K562 (cell line): ENCODE data around the gene DNASE1L1. TPM values are rescaled to one million over a fixed set of nuclear protein-coding genes. Genes with fewer than 3 reads are reported as not detected.

Experiments
- CBFB ChIP-seq: sonication (generic); formaldehyde crosslinking; IDR thresholded peaks from 2 replicates; pipeline ENCODE4 v1.4.0; 2020; ENCODE audit warnings: mild to moderate bottlenecking, missing genetic modification reagents
- CBX1 ChIP-seq: sonication (generic); IDR thresholded peaks from 2 replicates; pipeline ENCODE4 v1.6.1; 2016; ENCODE audit warnings: antibody characterized with exemption, low read depth, mild to moderate bottlenecking
- CREB1 ChIP-seq, 2 experiments: sonication (generic) in 1 of 2; formaldehyde crosslinking in 1 of 2; IDR thresholded peaks; 2 replicates each; pipeline versions ENCODE4 v1.6.1 to v1.8.0; 2012 to 2022; ENCODE audit warnings: inconsistent platforms in 1 of 2, mild to moderate bottlenecking in 1 of 2, missing genetic modification reagents in 1 of 2, moderate library complexity in 1 of 2
- CREM ChIP-seq: IDR thresholded peaks from 2 replicates; pipeline ENCODE4 v1.6.1; 2014; ENCODE audit warnings: antibody characterized with exemption, low read depth
- CXXC5 ChIP-seq: fragments of 250-450 bp; sonication (Bioruptor Pico); IDR thresholded peaks from 2 replicates; pipeline ENCODE4 v1.8.0; 2022; ENCODE audit warnings: inconsistent platforms, mild to moderate bottlenecking, moderate library complexity
- MEF2A ChIP-seq: IDR thresholded peaks from 2 replicates; pipeline ENCODE4 v1.6.1; 2011; ENCODE audit warnings: low read depth, mild to moderate bottlenecking, low read length, moderate library complexity; ENCODE audit not compliant: control insufficient read depth
- MIER1 ChIP-seq: fragments of 450-650 bp; IDR thresholded peaks from 2 replicates; pipeline ENCODE4 v1.6.1; 2016; ENCODE audit warnings: antibody characterized with exemption, mild to moderate bottlenecking, low read depth
- MYBL2 ChIP-seq, 2 experiments: fragments of 450-650 bp in 1 of 2; sonication (generic) in 1 of 2; formaldehyde crosslinking in 1 of 2; IDR thresholded peaks; 2 replicates each; pipeline versions ENCODE4 v1.6.1 to v1.8.1; 2017 to 2022; ENCODE audit warnings: borderline replicate concordance in 1 of 2, inconsistent platforms in 1 of 2, low read depth in 1 of 2, mild to moderate bottlenecking in 1 of 2, missing genetic modification reagents in 1 of 2, moderate library complexity in 1 of 2
- RCOR1 ChIP-seq, 2 experiments: IDR thresholded peaks; 2 replicates each; pipeline ENCODE4 v1.6.1; 2012; ENCODE audit warnings: low read depth in 2 of 2, low read length in 2 of 2, borderline replicate concordance in 1 of 2, improper control_type of control experiment in 1 of 2
- SMARCC2 ChIP-seq: fragments of 450-650 bp; IDR thresholded peaks from 2 replicates; pipeline ENCODE4 v1.6.1; 2017; ENCODE audit warnings: antibody characterized with exemption, moderate library complexity, mild to moderate bottlenecking, low read depth
- TEAD4 ChIP-seq, 2 experiments: sonication (generic) in 1 of 2; formaldehyde crosslinking in 1 of 2; IDR thresholded peaks; 2 replicates each; pipeline versions ENCODE4 v1.6.1 to v1.8.0; 2012 to 2022; ENCODE audit warnings: borderline replicate concordance in 1 of 2, inconsistent platforms in 1 of 2, low read length in 1 of 2, mild to moderate bottlenecking in 1 of 2, missing genetic modification reagents in 1 of 2
- polyA plus RNA-seq, 8 experiments: library from polyadenylated mRNA; depleted of rRNA in 4 of 8; stranded (reverse) in 5 of 8; unstranded in 3 of 8; fragments of >200 nt; fragmentation: Nextera tagmentation in 2 of 8; fragmentation: Illumina TruSeq in 1 of 8; extraction: Ambion mirVana in 2 of 8; extraction: Trizol in 1 of 8; gene quantifications; 2 replicates each; pipeline versions ENCODE4 v1.2.1 to v1.2.3, GENCODE V29; 2011 to 2014; ENCODE audit warnings: inconsistent platforms in 1 of 8, missing spikeins in 1 of 8
- total RNA-seq, 7 experiments: library from RNA; depleted of rRNA in 6 of 7; stranded (reverse); fragments of >200 nt in 6 of 7; fragmentation: Illumina TruSeq in 2 of 7; extraction: Trizol in 2 of 7; gene quantifications; 2 replicates each; pipeline versions ENCODE4 v1.2.1 to v1.2.3, GENCODE V29; 2011 to 2021; ENCODE audit warnings: low replicate concordance in 1 of 7
- TF ChIP-seq, protein P1 (sequence below): fragments of 450-650 bp; IDR thresholded peaks from 2 replicates; pipeline ENCODE4 v1.6.1; 2016; ENCODE audit warnings: low read depth
- TF ChIP-seq, protein P2 (sequence below), 2 experiments: IDR thresholded peaks in 1 of 2; conservative IDR thresholded peaks in 1 of 2; 2 replicates each; pipeline ENCODE4 v1.6.1; 2016; ENCODE audit warnings: low read depth in 2 of 2, mild to moderate bottlenecking in 1 of 2, missing compliant biosample characterization in 1 of 2, missing genetic modification characterization in 1 of 2, moderate library complexity in 1 of 2

Gene DNASE1L1
- total and polyA plus RNA-seq, 9 of the 15 experiments (the other 6 are each of a cell fraction or from before 2014, with no cell fraction given): 0.73 to 12.6 (median 7.9) TPM

DNA sequence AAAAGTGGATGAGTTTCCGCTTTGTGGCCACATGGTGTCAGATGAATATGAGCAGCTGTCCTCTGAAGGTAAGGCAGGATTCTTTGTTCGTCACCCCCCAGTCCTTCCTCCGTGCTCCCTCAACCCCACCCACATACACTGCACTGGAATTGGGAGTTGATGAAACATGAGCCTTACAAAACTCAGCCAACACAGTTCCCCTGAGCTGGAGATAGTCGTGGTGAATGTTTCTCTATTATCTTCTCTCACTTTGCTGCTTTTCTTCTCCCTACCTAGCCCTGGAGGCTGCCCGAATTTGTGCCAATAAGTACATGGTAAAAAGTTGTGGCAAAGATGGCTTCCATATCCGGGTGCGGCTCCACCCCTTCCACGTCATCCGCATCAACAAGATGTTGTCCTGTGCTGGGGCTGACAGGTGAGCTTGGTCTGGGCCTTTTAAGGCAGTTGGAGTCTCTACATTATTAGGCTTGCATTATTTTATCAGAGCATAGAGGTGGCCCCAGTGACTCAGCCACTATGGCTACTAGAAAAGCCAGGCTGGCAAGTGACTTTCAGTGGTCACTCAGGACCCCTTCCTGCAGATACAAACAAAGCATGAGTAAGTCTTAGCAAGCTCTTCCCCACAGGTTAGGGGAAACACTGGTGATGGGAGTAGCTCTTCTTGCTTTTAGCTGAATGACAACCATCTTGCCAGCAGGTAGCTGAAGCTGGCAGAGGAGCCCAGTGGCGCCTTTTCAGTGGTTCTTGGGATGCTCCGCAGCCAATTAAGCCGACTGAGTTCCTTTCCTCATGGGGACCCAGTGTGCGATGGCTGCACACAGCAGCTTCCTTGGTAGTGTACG lies 9.3 kb downstream of the DNASE1L1 start (continued):
- TF ChIP-seq TEAD4 (IDR thresholded peaks at IDR 0.05; ENCODE audit: low read length) (no peak), TEAD4 (CRISPR knock-in tag; IDR thresholded peaks at IDR 0.05; ENCODE audit: borderline replicate concordance) (no peak), MEF2A (no peak), MYBL2 (IDR thresholded peaks at IDR 0.05; ENCODE audit: low read depth) (no peak), MYBL2 (CRISPR knock-in tag; IDR thresholded peaks at IDR 0.05; ENCODE audit: borderline replicate concordance) (no peak), CREM (0 out of 2 replicates have a peak, but pooled peaks have one; percentile 6), CBX1 (no peak), SMARCC2 (no peak), CBFB (CRISPR knock-in tag) (no peak), RCOR1 (IDR thresholded peaks at IDR 0.05; ENCODE audit: borderline replicate concordance in 1 of 2, low read depth in 2 of 2, low read length in 2 of 2) (no peak), CREB1 (IDR thresholded peaks at IDR 0.05) (no peak; the same call in 1 of the 2 replicates), CREB1 (CRISPR knock-in tag; IDR thresholded peaks at IDR 0.05) (peak; percentile 43; the same call in 1 of the 2 replicates), CXXC5 (no peak), MIER1 (no peak)
- TF ChIP-seq, protein P1, sequence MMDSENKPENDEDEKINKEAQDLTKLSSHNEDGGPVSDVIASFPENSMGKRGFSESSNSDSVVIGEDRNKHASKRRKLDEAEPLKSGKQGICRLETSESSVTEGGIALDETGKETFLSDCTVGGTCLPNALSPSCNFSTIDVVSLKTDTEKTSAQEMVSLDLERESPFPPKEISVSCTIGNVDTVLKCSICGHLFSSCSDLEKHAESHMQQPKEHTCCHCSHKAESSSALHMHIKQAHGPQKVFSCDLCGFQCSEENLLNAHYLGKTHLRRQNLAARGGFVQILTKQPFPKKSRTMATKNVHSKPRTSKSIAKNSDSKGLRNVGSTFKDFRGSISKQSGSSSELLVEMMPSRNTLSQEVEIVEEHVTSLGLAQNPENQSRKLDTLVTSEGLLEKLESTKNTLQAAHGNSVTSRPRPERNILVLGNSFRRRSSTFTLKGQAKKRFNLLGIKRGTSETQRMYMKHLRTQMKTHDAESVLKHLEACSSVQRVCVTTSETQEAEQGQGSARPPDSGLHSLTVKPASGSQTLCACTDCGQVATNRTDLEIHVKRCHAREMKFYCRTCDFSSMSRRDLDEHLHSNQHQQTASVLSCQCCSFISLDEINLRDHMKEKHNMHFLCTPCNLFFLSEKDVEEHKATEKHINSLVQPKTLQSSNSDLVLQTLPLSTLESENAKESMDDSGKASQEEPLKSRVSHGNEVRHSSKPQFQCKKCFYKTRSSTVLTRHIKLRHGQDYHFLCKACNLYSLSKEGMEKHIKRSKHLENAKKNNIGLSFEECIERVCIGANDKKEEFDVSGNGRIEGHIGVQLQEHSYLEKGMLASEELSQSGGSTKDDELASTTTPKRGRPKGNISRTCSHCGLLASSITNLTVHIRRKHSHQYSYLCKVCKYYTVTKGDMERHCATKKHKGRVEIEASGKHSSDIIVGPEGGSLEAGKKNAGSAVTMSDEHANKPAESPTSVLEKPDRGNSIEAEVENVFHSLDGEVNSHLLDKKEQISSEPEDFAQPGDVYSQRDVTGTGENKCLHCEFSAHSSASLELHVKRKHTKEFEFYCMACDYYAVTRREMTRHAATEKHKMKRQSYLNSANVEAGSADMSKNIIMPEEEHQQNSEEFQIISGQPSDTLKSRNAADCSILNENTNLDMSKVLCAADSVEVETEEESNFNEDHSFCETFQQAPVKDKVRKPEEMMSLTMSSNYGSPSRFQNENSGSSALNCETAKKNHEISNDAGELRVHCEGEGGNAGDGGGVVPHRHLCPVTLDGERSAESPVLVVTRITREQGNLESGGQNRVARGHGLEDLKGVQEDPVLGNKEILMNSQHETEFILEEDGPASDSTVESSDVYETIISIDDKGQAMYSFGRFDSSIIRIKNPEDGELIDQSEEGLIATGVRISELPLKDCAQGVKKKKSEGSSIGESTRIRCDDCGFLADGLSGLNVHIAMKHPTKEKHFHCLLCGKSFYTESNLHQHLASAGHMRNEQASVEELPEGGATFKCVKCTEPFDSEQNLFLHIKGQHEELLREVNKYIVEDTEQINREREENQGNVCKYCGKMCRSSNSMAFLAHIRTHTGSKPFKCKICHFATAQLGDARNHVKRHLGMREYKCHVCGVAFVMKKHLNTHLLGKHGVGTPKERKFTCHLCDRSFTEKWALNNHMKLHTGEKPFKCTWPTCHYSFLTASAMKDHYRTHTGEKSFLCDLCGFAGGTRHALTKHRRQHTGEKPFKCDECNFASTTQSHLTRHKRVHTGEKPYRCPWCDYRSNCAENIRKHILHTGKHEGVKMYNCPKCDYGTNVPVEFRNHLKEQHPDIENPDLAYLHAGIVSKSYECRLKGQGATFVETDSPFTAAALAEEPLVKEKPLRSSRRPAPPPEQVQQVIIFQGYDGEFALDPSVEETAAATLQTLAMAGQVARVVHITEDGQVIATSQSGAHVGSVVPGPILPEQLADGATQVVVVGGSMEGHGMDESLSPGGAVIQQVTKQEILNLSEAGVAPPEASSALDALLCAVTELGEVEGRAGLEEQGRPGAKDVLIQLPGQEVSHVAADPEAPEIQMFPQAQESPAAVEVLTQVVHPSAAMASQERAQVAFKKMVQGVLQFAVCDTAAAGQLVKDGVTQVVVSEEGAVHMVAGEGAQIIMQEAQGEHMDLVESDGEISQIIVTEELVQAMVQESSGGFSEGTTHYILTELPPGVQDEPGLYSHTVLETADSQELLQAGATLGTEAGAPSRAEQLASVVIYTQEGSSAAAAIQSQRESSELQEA: no peak
- TF ChIP-seq, protein P2, sequence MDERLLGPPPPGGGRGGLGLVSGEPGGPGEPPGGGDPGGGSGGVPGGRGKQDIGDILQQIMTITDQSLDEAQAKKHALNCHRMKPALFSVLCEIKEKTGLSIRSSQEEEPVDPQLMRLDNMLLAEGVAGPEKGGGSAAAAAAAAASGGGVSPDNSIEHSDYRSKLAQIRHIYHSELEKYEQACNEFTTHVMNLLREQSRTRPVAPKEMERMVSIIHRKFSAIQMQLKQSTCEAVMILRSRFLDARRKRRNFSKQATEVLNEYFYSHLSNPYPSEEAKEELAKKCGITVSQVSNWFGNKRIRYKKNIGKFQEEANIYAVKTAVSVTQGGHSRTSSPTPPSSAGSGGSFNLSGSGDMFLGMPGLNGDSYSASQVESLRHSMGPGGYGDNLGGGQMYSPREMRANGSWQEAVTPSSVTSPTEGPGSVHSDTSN (CRISPR knock-in tag; IDR thresholded peaks at IDR 0.05; ENCODE audit: low read depth): no peak
- TF ChIP-seq, protein P2 (tag; conservative IDR thresholded peaks at IDR 0.05; ENCODE audit: low read depth): no peak
